Measurements from ENCODE around the gene B3GALNT1.
"Not testable (repeated sequence)": the region's sequence is repeated elsewhere in the genome, so short reads cannot be mapped to it uniquely, and the experiment has no call there.

The B3GALNT1 gene

DNA sequence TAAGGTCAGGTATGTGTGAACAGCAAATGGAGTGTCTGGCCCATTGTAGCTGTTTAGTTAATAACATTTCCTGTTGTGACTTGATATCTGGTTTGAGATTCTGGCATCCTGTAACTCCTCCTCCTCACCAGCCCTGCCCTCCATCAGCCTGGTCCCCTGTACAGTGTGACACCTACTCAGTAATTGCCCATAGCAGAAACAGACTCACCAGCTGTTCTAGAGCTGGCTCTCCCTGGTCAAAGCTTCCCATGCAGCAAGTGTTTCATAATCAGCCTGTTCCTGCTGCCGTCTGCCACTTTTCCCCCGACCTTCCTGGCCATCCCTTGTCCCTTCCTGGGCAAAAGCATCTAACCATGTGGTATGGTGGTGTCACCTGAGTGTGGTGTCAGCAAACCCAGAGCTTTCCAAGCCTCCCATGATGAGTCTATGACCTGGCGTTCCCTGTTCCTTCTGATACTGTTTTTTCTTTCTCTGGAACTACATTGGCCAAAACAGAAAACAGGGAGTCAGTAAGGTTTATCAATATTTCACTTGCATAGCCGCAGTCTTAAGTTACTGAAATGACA lies 55.4 kb downstream of the B3GALNT1 start:
- Histone ChIP-seq H3K4me3 (ENCODE audit: low read length) (no peak overlapping the region), H3K9me3 (ENCODE audit: control insufficient read depth, low read length) (no peaks in the 10 kb centered on the region), H3K9ac (ENCODE audit: low read length) (no peak overlapping the region), H3K4me1 (ENCODE audit: control insufficient read depth, insufficient read depth, low read length) (no peaks in the 10 kb centered on the region), H3K36me3 (ENCODE audit: control insufficient read depth, insufficient read depth, low read length) (no peaks in the 10 kb centered on the region), H3K27me3 (ENCODE audit: control insufficient read depth, insufficient read depth, low read length) (no peaks in the 10 kb centered on the region)

DNA sequence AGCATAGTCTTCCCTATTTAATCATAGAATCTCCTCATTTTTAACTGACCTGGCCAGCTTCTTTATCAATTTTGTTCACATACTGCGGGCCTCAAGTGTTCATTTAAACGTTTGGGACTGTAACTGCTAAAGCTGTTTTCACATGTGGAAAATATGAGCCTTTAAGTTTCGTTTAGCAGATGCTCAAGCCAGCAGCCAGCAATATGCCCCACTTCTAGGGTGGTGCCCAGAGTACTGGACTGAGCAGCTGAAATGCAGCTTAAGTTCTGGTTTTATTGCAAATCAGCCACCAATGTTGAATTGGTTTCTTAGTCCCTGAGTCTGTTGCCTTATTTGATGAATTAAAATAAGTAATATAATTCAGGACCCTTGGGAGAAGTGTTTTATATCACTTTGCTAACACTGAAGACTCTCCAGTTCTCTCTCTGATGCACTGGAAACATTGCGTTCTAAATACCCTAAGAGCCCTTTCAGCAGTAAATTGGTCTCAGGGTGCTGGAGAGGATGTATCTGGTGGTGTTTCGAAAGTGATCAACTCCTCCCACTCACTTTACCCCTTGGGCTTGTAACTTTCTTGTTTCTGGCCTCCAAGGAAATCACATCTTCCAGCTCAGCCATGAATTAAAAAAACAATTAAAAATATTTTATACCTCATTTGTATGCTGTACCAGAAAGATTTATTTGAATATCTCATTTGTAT lies 61.7 kb downstream of the B3GALNT1 start:
- Histone ChIP-seq H3K4me1 (ENCODE audit: control insufficient read depth, insufficient read depth, low read length) (no peaks in the 10 kb centered on the region), H3K4me3 (ENCODE audit: low read length) (no peak overlapping the region), H3K9ac (ENCODE audit: low read length) (no peak overlapping the region), H3K9me3 (ENCODE audit: control insufficient read depth, low read length) (no peaks in the 10 kb centered on the region), H3K27me3 (ENCODE audit: control insufficient read depth, insufficient read depth, low read length) (no peaks in the 10 kb centered on the region), H3K36me3 (ENCODE audit: control insufficient read depth, insufficient read depth, low read length) (no peaks in the 10 kb centered on the region)

DNA sequence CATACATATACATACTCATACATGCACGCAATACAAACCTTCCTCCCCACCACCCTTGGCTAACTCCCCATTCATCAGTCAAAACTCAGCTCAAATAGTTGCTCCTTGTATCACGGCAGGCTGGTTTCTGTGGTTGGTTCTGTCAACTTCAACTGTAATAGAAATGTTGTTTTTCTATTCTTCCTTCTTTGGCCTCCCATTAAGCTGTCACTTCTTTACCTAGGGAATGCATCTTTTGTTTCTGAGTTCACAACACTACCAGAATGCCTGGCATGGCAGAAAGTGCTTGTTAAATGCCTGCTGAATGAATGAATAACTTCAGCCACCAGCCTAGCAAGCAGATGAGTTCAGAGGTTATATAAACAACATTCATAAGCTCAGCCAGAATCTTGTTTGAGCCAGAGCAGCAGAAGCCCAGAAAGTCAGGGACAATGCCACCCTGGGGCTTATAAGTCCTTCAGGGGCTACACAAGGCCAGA lies 63.1 kb downstream of the B3GALNT1 start:
- Histone ChIP-seq H3K27me3 (ENCODE audit: control insufficient read depth, insufficient read depth, low read length) (no peaks in the 10 kb centered on the region), H3K9me3 (ENCODE audit: control insufficient read depth, low read length) (no peaks in the 10 kb centered on the region), H3K4me1 (ENCODE audit: control insufficient read depth, insufficient read depth, low read length) (no peaks in the 10 kb centered on the region), H3K4me3 (ENCODE audit: low read length) (no peak overlapping the region), H3K36me3 (ENCODE audit: control insufficient read depth, insufficient read depth, low read length) (no peaks in the 10 kb centered on the region), H3K9ac (ENCODE audit: low read length) (no peak overlapping the region)

DNA sequence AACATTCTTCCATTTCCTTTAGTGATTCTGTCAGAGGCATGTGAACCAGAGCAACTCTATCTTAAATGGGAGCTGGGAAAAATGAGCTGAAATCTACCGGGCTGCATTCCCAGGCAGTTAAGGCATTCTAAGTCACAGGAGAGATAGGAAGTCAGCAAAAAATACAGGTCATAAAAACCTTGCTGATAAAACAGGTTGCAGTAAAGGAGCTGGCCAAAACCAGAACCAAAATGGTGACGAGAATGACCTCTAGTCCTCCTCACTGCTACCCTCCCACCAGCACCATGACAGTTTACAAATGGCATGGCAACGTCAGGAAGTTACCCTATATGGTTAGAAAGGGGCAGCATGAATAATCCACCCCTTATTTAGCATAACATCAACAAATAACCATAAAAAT lies 66.4 kb downstream of the B3GALNT1 start:
- H3K9me3 ChIP-seq (ENCODE audit: control insufficient read depth, low read length) = no peaks in the 10 kb centered on the region
- no peaks in the 10 kb centered on the region for H3K4me1 ChIP-seq (ENCODE audit: control insufficient read depth, insufficient read depth, low read length)
- H3K36me3 ChIP-seq (ENCODE audit: control insufficient read depth, insufficient read depth, low read length) = no peaks in the 10 kb centered on the region
- H3K27me3 ChIP-seq (ENCODE audit: control insufficient read depth, insufficient read depth, low read length) = no peaks in the 10 kb centered on the region
- H3K4me3 ChIP-seq (ENCODE audit: low read length) = no peak overlapping the region
- H3K9ac ChIP-seq (ENCODE audit: low read length) = no peak overlapping the region

DNA sequence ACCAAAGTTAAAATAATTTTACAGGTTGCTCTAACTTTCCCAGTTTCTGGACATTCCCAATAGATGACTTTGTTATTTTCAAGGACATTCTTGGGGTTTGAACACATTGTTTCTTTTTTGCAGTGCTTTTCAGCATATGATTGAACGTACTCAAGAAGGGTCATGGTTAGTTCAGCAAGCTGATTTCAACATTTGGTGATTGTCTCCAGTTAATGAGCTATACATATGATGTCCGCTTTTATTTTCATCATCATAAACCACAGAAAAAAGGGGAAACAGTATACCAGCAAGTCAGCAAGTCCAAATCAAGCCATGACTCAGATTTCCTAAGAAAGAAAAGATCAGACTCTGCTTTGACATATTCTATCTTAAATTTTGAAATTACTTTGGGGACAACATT lies 69.4 kb downstream of the B3GALNT1 start:
- H3K9me3 ChIP-seq (ENCODE audit: control insufficient read depth, low read length) = no peaks in the 10 kb centered on the region
- H3K4me3 ChIP-seq (ENCODE audit: low read length) = no peak overlapping the region
- H3K36me3 ChIP-seq (ENCODE audit: control insufficient read depth, insufficient read depth, low read length) = no peaks in the 10 kb centered on the region
- no peak overlapping the region for H3K9ac ChIP-seq (ENCODE audit: low read length)
- H3K27me3 ChIP-seq (ENCODE audit: control insufficient read depth, insufficient read depth, low read length) = no peaks in the 10 kb centered on the region
- H3K4me1 ChIP-seq (ENCODE audit: control insufficient read depth, insufficient read depth, low read length) = no peaks in the 10 kb centered on the region

DNA sequence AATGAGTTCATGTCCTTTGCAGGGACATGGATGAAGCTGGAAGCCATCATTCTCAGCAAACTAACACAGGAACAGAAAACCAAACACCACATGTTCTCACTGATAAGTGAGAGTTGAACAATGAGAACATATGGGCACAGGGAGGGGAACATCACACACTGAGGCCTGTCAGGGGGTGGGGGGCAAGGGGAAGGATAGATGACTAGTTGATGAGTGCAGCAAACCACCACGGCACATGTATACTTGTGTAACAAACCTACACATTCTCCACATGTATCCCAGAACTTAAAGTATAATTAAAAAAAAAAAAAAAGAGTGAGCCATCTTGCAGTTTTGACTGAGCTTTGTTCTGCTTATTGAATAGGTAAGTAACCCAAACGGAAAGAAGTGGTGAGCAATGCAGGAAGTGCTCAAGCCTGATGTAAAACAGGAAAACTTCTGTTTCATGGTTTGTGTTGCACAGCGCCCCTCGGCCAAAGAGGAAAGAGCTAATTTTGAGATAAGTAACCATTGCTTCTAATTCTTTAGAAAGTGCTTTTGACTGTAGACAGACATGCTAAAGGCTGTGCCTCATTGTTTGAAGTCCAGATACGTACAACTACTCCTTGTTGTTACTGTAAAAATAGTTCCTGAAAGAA lies 70.1 kb downstream of the B3GALNT1 start:
- H3K4me3 ChIP-seq (ENCODE audit: low read length); H3K4me1 ChIP-seq (ENCODE audit: control insufficient read depth, insufficient read depth, low read length); H3K27me3 ChIP-seq (ENCODE audit: control insufficient read depth, insufficient read depth, low read length); H3K9ac ChIP-seq (ENCODE audit: low read length); H3K9me3 ChIP-seq (ENCODE audit: control insufficient read depth, low read length); H3K36me3 ChIP-seq (ENCODE audit: control insufficient read depth, insufficient read depth, low read length): not testable (repeated sequence)

Measured in mucosa of stomach (tissue), 1 donor.